K562 (cell line): Measurements from ENCODE around the gene NTM. TPM values are rescaled to one million over a fixed set of nuclear protein-coding genes. Genes with fewer than 3 reads are reported as not detected.

Experiments
- ATAC-seq: fragments of 200-7000 bp; cut with Tn5 transposase; 3 replicates; pipeline ENCODE4 v1.9.1; 2020; ENCODE audit warnings: moderate library complexity
- BruUV-seq: library from RNA; stranded (reverse); fragments of 400-500 nt; replicated peaks from 2 replicates; lab custom pipeline; 2021; lab: Mats Ljungman, UMichigan
- CTCF ChIA-PET: fragments of 300-600 bp; formaldehyde crosslinking; extraction: SDS; loops from one replicate; lab custom pipeline; 2021; ENCODE audit warnings: low intra/inter-chr PET ratio; lab: Yijun Ruan, JAX
- POLR2A ChIA-PET: fragments of 300-600, 350-650 bp; sonication (Branson Sonifier 250); formaldehyde crosslinking; extraction: SDS; loops from one replicate; lab custom pipeline; 2021; ENCODE audit warnings: antibody characterized with exemption, inconsistent platforms; lab: Yijun Ruan, JAX
- DNase-seq, 4 experiments: peaks; one replicate each; pipeline versions ENCODE4 v3.0.0 to v3.0.0-alpha.2; 2011 to 2018; ENCODE audit warnings: low spot score in 3 of 4, mixed read lengths in 3 of 4; ENCODE audit errors: extremely low read depth in 1 of 4
- FAIRE-seq: peaks from 2 replicates; lab custom pipeline; 2011; peaks lifted over from hg19 to GRCh38; lab: Jason Lieb, UNC
- H2AFZ ChIP-seq: 2 replicates; pipeline ENCODE4 v1.6.0; 2011; ENCODE audit warnings: low read depth, low read length, control low read depth, inconsistent platforms
- H3K27ac ChIP-seq: fragments of 200-600 bp; 3 replicates; pipeline ENCODE4 v1.8.0; 2011; ENCODE audit warnings: low read depth, mild to moderate bottlenecking, control low read depth, inconsistent platforms, low read length, moderate library complexity, mixed read lengths; ENCODE audit errors: extremely low read depth
- H3K27me3 ChIP-seq, 2 experiments: fragments of 300-600 bp in 1 of 2; 2 replicates in 1 of 2; 3 replicates in 1 of 2; pipeline versions ENCODE4 v1.6.0 to v1.8.0; 2011; ENCODE audit warnings: inconsistent platforms in 2 of 2, low read length in 2 of 2, mild to moderate bottlenecking in 1 of 2, mixed read lengths in 1 of 2, moderate library complexity in 1 of 2; ENCODE audit not compliant: control insufficient read depth in 2 of 2, insufficient read depth in 2 of 2
- H3K36me3 ChIP-seq: fragments of 300-600 bp; 3 replicates; pipeline ENCODE4 v1.8.0; 2011; ENCODE audit warnings: mild to moderate bottlenecking, low read length, inconsistent platforms; ENCODE audit not compliant: control insufficient read depth, insufficient read depth
- H3K4me1 ChIP-seq, 2 experiments: fragments of 200-600 bp in 1 of 2; replicated peaks in 1 of 2; 2 replicates in 1 of 2; 3 replicates in 1 of 2; pipeline versions ENCODE4 v1.5.1 to v1.8.0; 2011; ENCODE audit warnings: inconsistent platforms in 2 of 2, low read length in 2 of 2, mild to moderate bottlenecking in 1 of 2, mixed read lengths in 1 of 2, moderate library complexity in 1 of 2; ENCODE audit not compliant: control insufficient read depth in 2 of 2, insufficient read depth in 2 of 2
- H3K4me2 ChIP-seq: 2 replicates; pipeline ENCODE4 v1.6.1; 2011; ENCODE audit warnings: low read length, control low read depth, inconsistent platforms, mixed read lengths; ENCODE audit not compliant: insufficient read depth
- H3K4me3 ChIP-seq: fragments of 200-600 bp; sonication (generic), shearing (Covaris generic); 2 replicates; pipeline ENCODE4 v1.5.1; 2016; ENCODE audit warnings: control low read depth, inconsistent platforms
- H3K79me2 ChIP-seq: fragments of 200-600 bp; 3 replicates; pipeline ENCODE4 v1.8.0; 2011; ENCODE audit warnings: low read length, inconsistent platforms; ENCODE audit not compliant: control insufficient read depth, insufficient read depth
- H3K9ac ChIP-seq, 2 experiments: 2 replicates each; pipeline versions ENCODE4 v1.6.0 to v1.6.1; 2011; ENCODE audit warnings: low read depth in 2 of 2, low read length in 2 of 2, control low read depth in 1 of 2, inconsistent platforms in 1 of 2, mild to moderate bottlenecking in 1 of 2, mixed read lengths in 1 of 2; ENCODE audit not compliant: insufficient read depth in 1 of 2
- H3K9me1 ChIP-seq: one replicate; pipeline ENCODE4 v1.6.0; 2011; ENCODE audit warnings: inconsistent platforms, mild to moderate bottlenecking, low read length, moderate library complexity; ENCODE audit not compliant: control insufficient read depth, insufficient read depth
- H3K9me3 ChIP-seq: replicated peaks from 2 replicates; pipeline ENCODE4 v1.5.1; 2011; ENCODE audit warnings: low read depth, low read length, inconsistent platforms; ENCODE audit not compliant: control insufficient read depth, insufficient read depth
- H4K20me1 ChIP-seq: replicated peaks from 2 replicates; pipeline ENCODE4 v1.6.1; 2011; ENCODE audit warnings: low read length, inconsistent platforms, mixed read lengths; ENCODE audit not compliant: control insufficient read depth, insufficient read depth
- CBX2 ChIP-seq: fragments of 200-600 bp; sonication (generic); IDR thresholded peaks from one replicate; pipeline ENCODE4 v1.6.1; 2012; ENCODE audit warnings: mild to moderate bottlenecking, low read length, inconsistent platforms; ENCODE audit not compliant: insufficient read depth, poor library complexity, severe bottlenecking
- DACH1 ChIP-seq: fragments of 450-650 bp; IDR thresholded peaks from 2 replicates; pipeline ENCODE4 v1.6.1; 2018; ENCODE audit not compliant: partially characterized antibody
- EHMT2 ChIP-seq: fragments of 450-650 bp; IDR thresholded peaks from 2 replicates; pipeline ENCODE4 v1.6.1; 2018; ENCODE audit warnings: antibody characterized with exemption
- HCFC1 ChIP-seq: IDR thresholded peaks from 2 replicates; pipeline ENCODE4 v1.6.1; 2012; ENCODE audit warnings: low read depth, low read length, improper control_type of control experiment
- HDAC2 ChIP-seq: fragments of 450-650 bp; IDR thresholded peaks from 2 replicates; pipeline ENCODE4 v1.6.1; 2016; ENCODE audit warnings: mild to moderate bottlenecking
- JUND ChIP-seq, 2 experiments: IDR thresholded peaks; 2 replicates in 1 of 2; 3 replicates in 1 of 2; pipeline ENCODE4 v1.6.1; 2011; ENCODE audit warnings: borderline replicate concordance in 2 of 2, low read depth in 2 of 2, low read length in 2 of 2, improper control_type of control experiment in 1 of 2, missing biosample characterization in 1 of 2, missing genetic modification characterization in 1 of 2, missing genetic modification reagents in 1 of 2
- KLF16 ChIP-seq: IDR thresholded peaks from 2 replicates; pipeline ENCODE4 v1.6.1; 2016; ENCODE audit warnings: antibody characterized with exemption
- MAFG ChIP-seq: fragments of 450-650 bp; conservative IDR thresholded peaks from 2 replicates; pipeline ENCODE4 v1.6.1; 2016; ENCODE audit warnings: missing genetic modification characterization, missing compliant biosample characterization
- NR4A1 ChIP-seq, 2 experiments: fragments of 250-450 bp in 1 of 2; fragments of 450-650 bp in 1 of 2; sonication (Bioruptor Pico) in 1 of 2; IDR thresholded peaks; 2 replicates each; pipeline versions ENCODE4 v1.4.0 to v1.6.1; 2016 to 2020; ENCODE audit warnings: mild to moderate bottlenecking in 2 of 2, missing compliant biosample characterization in 1 of 2, missing genetic modification characterization in 1 of 2, moderate library complexity in 1 of 2
- POLR3G ChIP-seq: IDR thresholded peaks from 2 replicates; pipeline ENCODE4 v1.6.1; 2011; ENCODE audit not compliant: insufficient read length, insufficient replicate concordance; ENCODE audit errors: extremely low read depth
- RBM14 ChIP-seq: fragments of 200-400 bp; formaldehyde crosslinking; IDR thresholded peaks from 2 replicates; pipeline ENCODE4 v1.6.1; 2018; ENCODE audit warnings: low read depth, mild to moderate bottlenecking, low read length, moderate library complexity, borderline replicate concordance; ENCODE audit not compliant: insufficient read depth
- RUNX1 ChIP-seq: sonication (generic); IDR thresholded peaks from 2 replicates; pipeline ENCODE4 v1.6.1; 2016; ENCODE audit warnings: antibody characterized with exemption, low read depth
- STAT5A ChIP-seq: IDR thresholded peaks from 2 replicates; pipeline ENCODE4 v1.6.1; 2012; ENCODE audit warnings: low read length, inconsistent platforms, borderline replicate concordance
- ZNF23 ChIP-seq: fragments of 250-450 bp; sonication (Bioruptor Pico); IDR thresholded peaks from 2 replicates; pipeline ENCODE4 v1.4.0; 2020; ENCODE audit warnings: mild to moderate bottlenecking
- ZNF232 ChIP-seq: sonication (generic); formaldehyde crosslinking; IDR thresholded peaks from 2 replicates; pipeline ENCODE4 v1.8.0; 2022; ENCODE audit warnings: mild to moderate bottlenecking, missing genetic modification reagents
- ZNF354B ChIP-seq: fragments of 250-450 bp; sonication (Bioruptor Pico); IDR thresholded peaks from 2 replicates; pipeline ENCODE4 v1.4.0; 2020
- ZNF436 ChIP-seq: fragments of 250-450, 450-650 bp; sonication (Bioruptor Pico); formaldehyde crosslinking; IDR thresholded peaks from 2 replicates; pipeline ENCODE4 v1.7.0; 2020; ENCODE audit warnings: mild to moderate bottlenecking
- ZNF518B ChIP-seq: fragments of 250-450 bp; sonication (Bioruptor Pico); IDR thresholded peaks from 2 replicates; pipeline ENCODE4 v1.5.0; 2021; ENCODE audit warnings: mild to moderate bottlenecking, moderate library complexity
- WGBS: fragments of 100-300 bp; shearing (Covaris generic); methylation state at CpG from one replicate; pipeline ENCODE4 v1.1.6; 2016; ENCODE audit warnings: low coverage, mixed read lengths; ENCODE audit not compliant: insufficient coverage; ENCODE audit errors: missing lambda C conversion rate; 5-methylcytosine and 5-hydroxymethylcytosine counted together
- in situ Hi-C: fragments of 300-500 bp; cut with MboI; formaldehyde crosslinking; loops from 4 replicates; pipeline ENCODE4 v1.15.0; 2018; ENCODE audit warnings: inconsistent platforms, mixed read lengths
- intact Hi-C: fragments of 100-400 bp; cut with micrococcal nuclease; formaldehyde crosslinking; loops from 2 replicates; pipeline ENCODE4 v1.14.2; 2022
- polyA plus RNA-seq, 8 experiments: library from polyadenylated mRNA; depleted of rRNA in 4 of 8; stranded (reverse) in 5 of 8; unstranded in 3 of 8; fragments of >200 nt; fragmentation: Nextera tagmentation in 2 of 8; fragmentation: Illumina TruSeq in 1 of 8; extraction: Ambion mirVana in 2 of 8; extraction: Trizol in 1 of 8; gene quantifications; 2 replicates each; pipeline versions ENCODE4 v1.2.1 to v1.2.3, GENCODE V29; 2011 to 2014; ENCODE audit warnings: inconsistent platforms in 1 of 8, missing spikeins in 1 of 8
- total RNA-seq, 7 experiments: library from RNA; depleted of rRNA in 6 of 7; stranded (reverse); fragments of >200 nt in 6 of 7; fragmentation: Illumina TruSeq in 2 of 7; extraction: Trizol in 2 of 7; gene quantifications; 2 replicates each; pipeline versions ENCODE4 v1.2.1 to v1.2.3, GENCODE V29; 2011 to 2021; ENCODE audit warnings: low replicate concordance in 1 of 7

The NTM gene
- total and polyA plus RNA-seq, 9 of the 15 experiments (the other 6 are each of a cell fraction or from before 2014, with no cell fraction given): not detected

- H3K9me1 ChIP-seq: no peaks in the 10 kb centered on the region
- no peak overlapping the region for H3K27ac ChIP-seq
- no peak for FAIRE-seq
Measured at GRCh38 chr11:132126973-132127899, 756.8 kb downstream of the NTM start.

More at GRCh38 chr11:132126973-132127899, 756.8 kb downstream of the NTM start:
- in situ Hi-C loops: no loop called here
- DNase-seq (no peak), ATAC-seq (no peak)
- BruUV-seq: no TSS peak
- 2% methylated on average over 18 of the region's 19 CpGs for WGBS
- Histone ChIP-seq H3K9me3 (no peaks in the 10 kb centered on the region; the same call in 1 of the 2 replicates), H3K79me2 (no peaks in the 10 kb centered on the region), H3K9ac (no peak overlapping the region), H3K4me2 (no peak overlapping the region), H4K20me1 (no peaks in the 10 kb centered on the region), H3K4me3 (no peak overlapping the region), H3K4me1 (no peaks in the 10 kb centered on the region), H3K27me3 (no peaks in the 10 kb centered on the region), H3K36me3 (no peaks in the 10 kb centered on the region), H2AFZ (no peak overlapping the region)
- intact Hi-C loops: no loop called here
- CTCF ChIA-PET: no interaction called here
- TF ChIP-seq NR4A1 (CRISPR knock-in tag; IDR thresholded peaks at IDR 0.05): no peak
- TF ChIP-seq NR4A1 (tag; IDR thresholded peaks at IDR 0.05): no peak
- no peak for TF ChIP-seq RUNX1
- no peak for TF ChIP-seq HDAC2
- no peak for TF ChIP-seq RBM14
- TF ChIP-seq EHMT2: no peak
- no peak for TF ChIP-seq ZNF436 (CRISPR knock-in tag)
- TF ChIP-seq ZNF518B (CRISPR knock-in tag): no peak
- TF ChIP-seq MAFG: no peak
- no peak for TF ChIP-seq CBX2
- no peak for TF ChIP-seq POLR3G
- TF ChIP-seq STAT5A: no peak
- no peak for TF ChIP-seq DACH1
- TF ChIP-seq ZNF354B (CRISPR knock-in tag): no peak
- no peak for TF ChIP-seq HCFC1
- no peak for TF ChIP-seq KLF16
- no peak for TF ChIP-seq ZNF232 (CRISPR knock-in tag)
- no peak for TF ChIP-seq ZNF23 (CRISPR knock-in tag)
- TF ChIP-seq JUND (IDR thresholded peaks at IDR 0.05; ENCODE audit: borderline replicate concordance, low read depth, low read length): no peak
- no peak for TF ChIP-seq JUND (tag; IDR thresholded peaks at IDR 0.05; ENCODE audit: borderline replicate concordance, low read depth, low read length)
- POLR2A ChIA-PET: no interaction called here
